Measurements from ENCODE around the gene SLC39A5.

DNA sequence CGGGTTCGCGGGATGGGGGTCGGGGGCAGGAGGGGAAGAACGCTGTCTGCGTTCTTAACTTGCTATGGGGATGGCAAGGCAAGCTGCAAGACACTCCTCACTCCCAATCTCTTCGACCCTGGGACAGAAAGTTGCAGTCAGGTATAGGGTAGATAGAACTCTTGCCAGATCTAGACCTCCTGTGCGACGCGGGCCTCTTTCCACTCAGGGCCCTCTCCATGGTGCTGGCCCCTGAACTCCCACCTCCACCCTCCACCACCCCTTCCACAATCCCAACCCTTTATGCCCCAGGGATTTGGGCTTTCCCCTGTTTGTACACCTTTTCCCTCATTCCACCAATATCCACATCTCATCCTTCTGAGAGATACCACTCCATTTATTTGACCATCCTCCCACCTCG lies 4.9 kb upstream of the SLC39A5 start:
- no peak for TF ChIP-seq POLR2A (IDR thresholded peaks at IDR 0.05)
- TF ChIP-seq, protein P1, sequence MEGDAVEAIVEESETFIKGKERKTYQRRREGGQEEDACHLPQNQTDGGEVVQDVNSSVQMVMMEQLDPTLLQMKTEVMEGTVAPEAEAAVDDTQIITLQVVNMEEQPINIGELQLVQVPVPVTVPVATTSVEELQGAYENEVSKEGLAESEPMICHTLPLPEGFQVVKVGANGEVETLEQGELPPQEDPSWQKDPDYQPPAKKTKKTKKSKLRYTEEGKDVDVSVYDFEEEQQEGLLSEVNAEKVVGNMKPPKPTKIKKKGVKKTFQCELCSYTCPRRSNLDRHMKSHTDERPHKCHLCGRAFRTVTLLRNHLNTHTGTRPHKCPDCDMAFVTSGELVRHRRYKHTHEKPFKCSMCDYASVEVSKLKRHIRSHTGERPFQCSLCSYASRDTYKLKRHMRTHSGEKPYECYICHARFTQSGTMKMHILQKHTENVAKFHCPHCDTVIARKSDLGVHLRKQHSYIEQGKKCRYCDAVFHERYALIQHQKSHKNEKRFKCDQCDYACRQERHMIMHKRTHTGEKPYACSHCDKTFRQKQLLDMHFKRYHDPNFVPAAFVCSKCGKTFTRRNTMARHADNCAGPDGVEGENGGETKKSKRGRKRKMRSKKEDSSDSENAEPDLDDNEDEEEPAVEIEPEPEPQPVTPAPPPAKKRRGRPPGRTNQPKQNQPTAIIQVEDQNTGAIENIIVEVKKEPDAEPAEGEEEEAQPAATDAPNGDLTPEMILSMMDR (IDR thresholded peaks at IDR 0.05): no peak

All from uterus (tissue), 2 donors.